Activated naive CD4-positive, alpha-beta T cell treated with anti-CD3 and anti-CD28 coated beads, Interleukin-2, amount 50 U/mL, for 24 hours (primary cell): ENCODE measurements around the gene PREB.
"Not testable (repeated sequence)": the region's sequence is repeated elsewhere in the genome, so short reads cannot be mapped to it uniquely, and the experiment has no call there.

Experiments
- H3K27ac Mint-ChIP-seq: one replicate; pipeline ENCODE4 v1.8.0; 2021; ENCODE audit warnings: mild to moderate bottlenecking, mixed read lengths
- H3K27me3 Mint-ChIP-seq: one replicate; pipeline ENCODE4 v1.8.0; 2021; ENCODE audit warnings: mixed read lengths
- H3K36me3 Mint-ChIP-seq: one replicate; pipeline ENCODE4 v1.8.0; 2021; ENCODE audit warnings: mixed read lengths
- H3K4me1 Mint-ChIP-seq: one replicate; pipeline ENCODE4 v1.8.0; 2021; ENCODE audit warnings: mixed read lengths
- H3K4me3 Mint-ChIP-seq: one replicate; pipeline ENCODE4 v1.8.0; 2021; ENCODE audit warnings: mild to moderate bottlenecking, mixed read lengths
- H3K9me3 Mint-ChIP-seq: one replicate; pipeline ENCODE4 v1.8.0; 2021; ENCODE audit warnings: mixed read lengths

Gene PREB

GRCh38 chr2:27122791-27123190 is 11.6 kb downstream of the PREB start:
- no peaks in the 10 kb centered on the region for H3K9me3 Mint-ChIP-seq

GRCh38 chr2:27121906-27122305 is 12.5 kb downstream of the PREB start:
- H3K36me3 Mint-ChIP-seq = no peaks in the 10 kb centered on the region
- H3K27me3 Mint-ChIP-seq = peaks cover 14% of the 10 kb centered on the region
- no peak overlapping the region for H3K4me3 Mint-ChIP-seq
- H3K4me1 Mint-ChIP-seq = peaks cover 16% of the 10 kb centered on the region
- H3K27ac Mint-ChIP-seq = no peak overlapping the region
- no peaks in the 10 kb centered on the region for H3K9me3 Mint-ChIP-seq

More at GRCh38 chr2:27122791-27123190, 11.6 kb downstream of the PREB start:
- no peaks in the 10 kb centered on the region for H3K36me3 Mint-ChIP-seq
- H3K4me3 Mint-ChIP-seq = peak overlapping the region; percentile 87
- H3K4me1 Mint-ChIP-seq = peaks cover 16% of the 10 kb centered on the region
- peak overlapping the region; percentile 57 for H3K27ac Mint-ChIP-seq
- H3K27me3 Mint-ChIP-seq = peaks cover 13% of the 10 kb centered on the region

GRCh38 chr2:27119330-27119670 is 15.1 kb downstream of the PREB start:
- not testable (repeated sequence) for H3K27ac Mint-ChIP-seq, H3K9me3 Mint-ChIP-seq, H3K36me3 Mint-ChIP-seq
- peak overlapping the region; percentile 85 for H3K4me3 Mint-ChIP-seq
- peaks cover 16% of the 10 kb centered on the region for H3K27me3 Mint-ChIP-seq
- H3K4me1 Mint-ChIP-seq = peaks cover 16% of the 10 kb centered on the region

- Mint-ChIP-seq H3K36me3 (no peaks in the 10 kb centered on the region), H3K4me1 (peaks cover 16% of the 10 kb centered on the region), H3K27me3 (peaks cover 16% of the 10 kb centered on the region), H3K9me3 (no peaks in the 10 kb centered on the region), H3K27ac (no peak within 1 kb of the TSS), H3K4me3 (peak within 1 kb of the TSS; percentile 85)
Measured at GRCh38 chr2:27118525-27119329, 15.7 kb downstream of the PREB start, which contains the start of gene CGREF1. Gene CGREF1 (minus strand): TSS chr2:27119128. CDS start chr2:27104366, 14,762 bp downstream.

- Mint-ChIP-seq H3K27ac (no peak overlapping the region), H3K36me3 (no peaks in the 10 kb centered on the region), H3K9me3 (no peaks in the 10 kb centered on the region), H3K4me1 (peaks cover 12% of the 10 kb centered on the region), H3K4me3 (peak overlapping the region; percentile 65), H3K27me3 (peaks cover 16% of the 10 kb centered on the region)
Measured at GRCh38 chr2:27117995-27118524, 16.4 kb downstream of the PREB start.

- Mint-ChIP-seq H3K27ac (no peak overlapping the region), H3K27me3 (peaks cover 16% of the 10 kb centered on the region), H3K4me1 (peaks cover 5% of the 10 kb centered on the region), H3K4me3 (no peak overlapping the region), H3K9me3 (no peaks in the 10 kb centered on the region), H3K36me3 (no peaks in the 10 kb centered on the region)
Measured at GRCh38 chr2:27115519-27115918, 18.9 kb downstream of the PREB start.

- H3K27me3 Mint-ChIP-seq, H3K9me3 Mint-ChIP-seq, H3K36me3 Mint-ChIP-seq, H3K4me3 Mint-ChIP-seq, H3K27ac Mint-ChIP-seq, H3K4me1 Mint-ChIP-seq: not testable (repeated sequence)
Measured at GRCh38 chr2:27111392-27112078, 22.9 kb downstream of the PREB start.

GRCh38 chr2:27110603-27111352 is 23.7 kb downstream of the PREB start:
- H3K9me3 Mint-ChIP-seq, H3K4me3 Mint-ChIP-seq, H3K36me3 Mint-ChIP-seq, H3K27me3 Mint-ChIP-seq, H3K4me1 Mint-ChIP-seq: not testable (repeated sequence)
- H3K27ac Mint-ChIP-seq = peak overlapping the region; percentile 25

GRCh38 chr2:27109083-27109482 is 25.4 kb downstream of the PREB start:
- Mint-ChIP-seq H3K4me3 (no peak overlapping the region), H3K4me1 (no peaks in the 10 kb centered on the region), H3K36me3 (no peaks in the 10 kb centered on the region), H3K9me3 (no peaks in the 10 kb centered on the region), H3K27ac (no peak overlapping the region), H3K27me3 (peaks cover 3% of the 10 kb centered on the region)

- Mint-ChIP-seq H3K4me3 (no peak overlapping the region), H3K27ac (no peak overlapping the region), H3K4me1 (no peaks in the 10 kb centered on the region), H3K9me3 (no peaks in the 10 kb centered on the region), H3K27me3 (peaks cover 3% of the 10 kb centered on the region), H3K36me3 (no peaks in the 10 kb centered on the region)
Measured at GRCh38 chr2:27108221-27108620, 26.2 kb downstream of the PREB start.

- no peak overlapping the region for H3K4me3 Mint-ChIP-seq
- no peaks in the 10 kb centered on the region for H3K36me3 Mint-ChIP-seq
Measured at GRCh38 chr2:27105981-27106380, 28.5 kb downstream of the PREB start.

GRCh38 chr2:27102329-27102728 is 32.1 kb downstream of the PREB start:
- Mint-ChIP-seq H3K27ac (no peak overlapping the region), H3K4me3 (no peak overlapping the region), H3K27me3 (peaks cover 3% of the 10 kb centered on the region), H3K4me1 (no peaks in the 10 kb centered on the region), H3K36me3 (peaks cover 2% of the 10 kb centered on the region), H3K9me3 (no peaks in the 10 kb centered on the region)

More at GRCh38 chr2:27105981-27106380, 28.5 kb downstream of the PREB start:
- Mint-ChIP-seq H3K4me1 (no peaks in the 10 kb centered on the region), H3K27me3 (peaks cover 3% of the 10 kb centered on the region), H3K27ac (no peak overlapping the region), H3K9me3 (no peaks in the 10 kb centered on the region)

GRCh38 chr2:27100036-27100435 is 34.4 kb downstream of the PREB start:
- no peaks in the 10 kb centered on the region for H3K9me3 Mint-ChIP-seq
- no peak overlapping the region for H3K4me3 Mint-ChIP-seq
- no peak overlapping the region for H3K27ac Mint-ChIP-seq
- peaks cover 14% of the 10 kb centered on the region for H3K4me1 Mint-ChIP-seq
- H3K27me3 Mint-ChIP-seq = no peaks in the 10 kb centered on the region
- peaks cover 2% of the 10 kb centered on the region for H3K36me3 Mint-ChIP-seq

GRCh38 chr2:27099334-27099955 is 35.0 kb downstream of the PREB start:
- no peaks in the 10 kb centered on the region for H3K9me3 Mint-ChIP-seq
- H3K27me3 Mint-ChIP-seq = no peaks in the 10 kb centered on the region
- H3K4me1 Mint-ChIP-seq = peaks cover 14% of the 10 kb centered on the region
- peaks cover 2% of the 10 kb centered on the region for H3K36me3 Mint-ChIP-seq
- no peak overlapping the region for H3K4me3 Mint-ChIP-seq
- H3K27ac Mint-ChIP-seq = no peak overlapping the region

- Mint-ChIP-seq H3K4me1 (peaks cover 14% of the 10 kb centered on the region), H3K4me3 (no peak overlapping the region), H3K27ac (no peak overlapping the region), H3K9me3 (no peaks in the 10 kb centered on the region), H3K27me3 (no peaks in the 10 kb centered on the region), H3K36me3 (peaks cover 2% of the 10 kb centered on the region)
Measured at GRCh38 chr2:27097341-27097740, 37.1 kb downstream of the PREB start.
